Vagina (tissue), 2 donors: ENCODE data around the gene ATP5PO.

Experiments used
- POLR2A ChIP-seq, 2 donors: fragments of 450-650 bp; IDR thresholded peaks; one replicate each; pipeline ENCODE4 v1.6.1; 2017; ENCODE audit warnings: antibody characterized with exemption in 2 of 2, mild to moderate bottlenecking in 2 of 2, moderate library complexity in 2 of 2
- TF ChIP-seq, protein P1 (sequence below), 3 experiments: fragments of 450-650 bp in 2 of 3; fragments of 200-600 bp in 1 of 3; sonication (generic) in 1 of 3; IDR thresholded peaks; one replicate each; pipeline ENCODE4 v1.5.1; 2017 to 2019; ENCODE audit warnings: antibody characterized with exemption in 3 of 3, mild to moderate bottlenecking in 2 of 3, moderate library complexity in 2 of 3

DNA sequence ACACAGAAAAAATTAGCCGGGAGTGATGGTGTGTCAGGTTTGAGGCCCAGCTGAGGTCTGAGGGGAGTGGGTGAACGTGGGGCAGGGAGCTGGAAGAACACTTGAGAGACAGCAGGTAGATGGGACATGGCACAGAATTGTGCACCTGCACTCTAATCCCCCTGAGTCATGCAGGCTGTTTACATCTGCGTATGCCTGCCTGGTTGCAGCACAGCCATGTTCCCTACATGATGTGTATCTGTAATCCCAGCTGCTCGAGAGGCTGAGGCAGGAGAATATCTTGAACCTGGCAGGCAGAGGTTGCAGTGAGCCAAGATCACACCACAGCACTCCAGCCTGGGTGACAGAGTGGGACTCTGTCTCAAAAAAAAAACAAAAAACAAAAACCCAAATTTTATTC lies 44.8 kb downstream of the ATP5PO start:
- TF ChIP-seq, protein P1, sequence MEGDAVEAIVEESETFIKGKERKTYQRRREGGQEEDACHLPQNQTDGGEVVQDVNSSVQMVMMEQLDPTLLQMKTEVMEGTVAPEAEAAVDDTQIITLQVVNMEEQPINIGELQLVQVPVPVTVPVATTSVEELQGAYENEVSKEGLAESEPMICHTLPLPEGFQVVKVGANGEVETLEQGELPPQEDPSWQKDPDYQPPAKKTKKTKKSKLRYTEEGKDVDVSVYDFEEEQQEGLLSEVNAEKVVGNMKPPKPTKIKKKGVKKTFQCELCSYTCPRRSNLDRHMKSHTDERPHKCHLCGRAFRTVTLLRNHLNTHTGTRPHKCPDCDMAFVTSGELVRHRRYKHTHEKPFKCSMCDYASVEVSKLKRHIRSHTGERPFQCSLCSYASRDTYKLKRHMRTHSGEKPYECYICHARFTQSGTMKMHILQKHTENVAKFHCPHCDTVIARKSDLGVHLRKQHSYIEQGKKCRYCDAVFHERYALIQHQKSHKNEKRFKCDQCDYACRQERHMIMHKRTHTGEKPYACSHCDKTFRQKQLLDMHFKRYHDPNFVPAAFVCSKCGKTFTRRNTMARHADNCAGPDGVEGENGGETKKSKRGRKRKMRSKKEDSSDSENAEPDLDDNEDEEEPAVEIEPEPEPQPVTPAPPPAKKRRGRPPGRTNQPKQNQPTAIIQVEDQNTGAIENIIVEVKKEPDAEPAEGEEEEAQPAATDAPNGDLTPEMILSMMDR (IDR thresholded peaks at IDR 0.05) = no peak
- TF ChIP-seq POLR2A (IDR thresholded peaks at IDR 0.05) = no peak
